HepG2 (cell line): ENCODE measurements around the gene RSPH1. TPM values are rescaled to one million over a fixed set of nuclear protein-coding genes. Genes with fewer than 3 reads are reported as not detected.

ENCODE experiments used
- ATAC-seq: fragments of 200-7000 bp; cut with Tn5 transposase; 3 replicates; pipeline ENCODE4 v1.9.1; 2020; ENCODE audit warnings: mild to moderate bottlenecking, moderate library complexity
- BruUV-seq: library from RNA; stranded (reverse); fragments of 400-500 nt; replicated peaks from 2 replicates; lab custom pipeline; 2021; lab: Mats Ljungman, UMichigan
- CTCF ChIA-PET: fragments of 300-600 bp; formaldehyde crosslinking; extraction: SDS; loops from one replicate; lab custom pipeline; 2021; ENCODE audit warnings: low total read pairs, inconsistent platforms, low intra/inter-chr PET ratio; lab: Yijun Ruan, JAX
- POLR2A ChIA-PET: fragments of 350-600 bp; sonication (Branson Sonifier 250); formaldehyde crosslinking; loops from one replicate; lab custom pipeline; 2020; ENCODE audit warnings: antibody characterized with exemption, inconsistent platforms; lab: Yijun Ruan, JAX
- DNase-seq: peaks from one replicate; pipeline ENCODE4 v3.0.0-alpha.2; 2015; ENCODE audit warnings: low spot score
- FAIRE-seq: peaks from 3 replicates; lab custom pipeline; 2011; peaks lifted over from hg19 to GRCh38; lab: Jason Lieb, UNC
- H2AFZ ChIP-seq: one replicate; pipeline ENCODE4 v1.6.1; 2011; ENCODE audit warnings: low read length, inconsistent platforms
- H3K27ac ChIP-seq: fragments of 300-600 bp; 3 replicates; pipeline ENCODE4 v1.8.0; 2011; ENCODE audit warnings: mixed run types, mild to moderate bottlenecking, mixed read lengths, low read length, inconsistent platforms; ENCODE audit not compliant: insufficient read depth; ENCODE audit errors: extremely low read length
- H3K27me3 ChIP-seq, 2 experiments: fragments of 200-600 bp in 1 of 2; 2 replicates in 1 of 2; 3 replicates in 1 of 2; pipeline versions ENCODE4 v1.6.0 to v1.8.0; 2011; ENCODE audit warnings: low read length in 2 of 2, mild to moderate bottlenecking in 2 of 2, moderate library complexity in 2 of 2, inconsistent platforms in 1 of 2; ENCODE audit not compliant: insufficient read depth in 2 of 2, control insufficient read depth in 1 of 2
- H3K36me3 ChIP-seq, 2 experiments: fragments of 200-600 bp in 1 of 2; replicated peaks in 1 of 2; 2 replicates in 1 of 2; 3 replicates in 1 of 2; pipeline versions ENCODE4 v1.5.1 to v1.8.0; 2011; ENCODE audit warnings: low read length in 2 of 2, inconsistent platforms in 1 of 2; ENCODE audit not compliant: insufficient read depth in 2 of 2, control insufficient read depth in 1 of 2
- H3K4me1 ChIP-seq: 2 replicates; pipeline ENCODE4 v1.5.1; 2012; ENCODE audit warnings: low read length, inconsistent platforms; ENCODE audit not compliant: insufficient read depth
- H3K4me2 ChIP-seq: 2 replicates; pipeline ENCODE4 v1.6.0; 2011; ENCODE audit warnings: low read depth, low read length, inconsistent platforms
- H3K4me3 ChIP-seq, 3 experiments: fragments of 200-600 bp in 1 of 3; sonication (generic), shearing (Covaris generic) in 1 of 3; replicated peaks in 1 of 3; 2 replicates each; pipeline ENCODE4 v1.5.1; 2011 to 2016; ENCODE audit warnings: low read length in 3 of 3, inconsistent platforms in 2 of 3, low read depth in 2 of 3, mild to moderate bottlenecking in 2 of 3, control low read depth in 1 of 3, mixed read lengths in 1 of 3; ENCODE audit not compliant: insufficient read depth in 1 of 3
- H3K79me2 ChIP-seq: one replicate; pipeline ENCODE4 v1.6.1; 2011; ENCODE audit warnings: low read length, inconsistent platforms; ENCODE audit not compliant: insufficient read depth
- H3K9ac ChIP-seq: 2 replicates; pipeline ENCODE4 v1.6.0; 2011; ENCODE audit warnings: mild to moderate bottlenecking, low read depth, low read length, inconsistent platforms; ENCODE audit not compliant: insufficient read depth
- H3K9me3 ChIP-seq: 2 replicates; pipeline ENCODE4 v1.5.1; 2012; ENCODE audit warnings: mild to moderate bottlenecking, low read length
- H4K20me1 ChIP-seq: 2 replicates; pipeline ENCODE4 v1.6.0; 2011; ENCODE audit warnings: inconsistent platforms, mild to moderate bottlenecking, low read length, moderate library complexity; ENCODE audit not compliant: insufficient read depth
- ARNTL ChIP-seq: sonication (generic); formaldehyde crosslinking; IDR thresholded peaks from 2 replicates; pipeline ENCODE4 v1.4.0; 2020; ENCODE audit warnings: mild to moderate bottlenecking, missing genetic modification reagents
- KDM2A ChIP-seq: sonication (generic); formaldehyde crosslinking; IDR thresholded peaks from 2 replicates; pipeline ENCODE4 v1.4.0; 2020; ENCODE audit warnings: low read depth, missing genetic modification reagents, borderline replicate concordance
- MTF1 ChIP-seq: sonication (generic); formaldehyde crosslinking; IDR thresholded peaks from 2 replicates; pipeline ENCODE4 v1.5.0; 2020; ENCODE audit warnings: missing genetic modification reagents
- NCOA1 ChIP-seq: sonication (generic); formaldehyde crosslinking; IDR thresholded peaks from 2 replicates; pipeline ENCODE4 v1.9.0; 2021; ENCODE audit warnings: missing genetic modification reagents
- SOX6 ChIP-seq, 2 experiments: fragments of 450-650 bp in 1 of 2; sonication (generic) in 1 of 2; formaldehyde crosslinking in 1 of 2; IDR thresholded peaks; 2 replicates each; pipeline versions ENCODE4 v1.4.0 to v1.6.1; 2017 to 2020; ENCODE audit warnings: antibody characterized with exemption in 1 of 2, mild to moderate bottlenecking in 1 of 2, missing genetic modification reagents in 1 of 2
- SRY ChIP-seq: sonication (generic); formaldehyde crosslinking; IDR thresholded peaks from 2 replicates; pipeline ENCODE4 v1.8.0; 2022; ENCODE audit warnings: mild to moderate bottlenecking, missing genetic modification reagents
- THAP11 ChIP-seq: IDR thresholded peaks from 2 replicates; pipeline ENCODE4 v1.6.1; 2016; ENCODE audit warnings: missing biosample characterization, missing genetic modification reagents
- ZGPAT ChIP-seq: IDR thresholded peaks from 2 replicates; pipeline ENCODE4 v1.6.1; 2016; ENCODE audit warnings: mild to moderate bottlenecking
- ZNF230 ChIP-seq: sonication (generic); formaldehyde crosslinking; IDR thresholded peaks from 2 replicates; pipeline ENCODE4 v1.4.0; 2020; ENCODE audit warnings: mild to moderate bottlenecking, missing genetic modification reagents
- WGBS: methylation state at CpG from one replicate; pipeline ENCODE4 v1.1.6; 2017; ENCODE audit warnings: low lambda C conversion rate; 5-methylcytosine and 5-hydroxymethylcytosine counted together
- in situ Hi-C: cut with HindIII; loops from 2 replicates; pipeline ENCODE4 v1.10.0; 2017; ENCODE audit warnings: low pct_unique_long_range_greater_than_20kb; ENCODE audit not compliant: extremely low pct_ligation_motif_present
- intact Hi-C: fragments of 100-400 bp; cut with micrococcal nuclease; formaldehyde crosslinking; loops from one replicate; pipeline ENCODE4 v1.10.0; 2022; ENCODE audit not compliant: unreplicated experiment
- polyA plus RNA-seq, 8 experiments: library from polyadenylated mRNA; depleted of rRNA in 3 of 8; stranded (reverse) in 7 of 8; unstranded in 1 of 8; fragments of >200 nt; fragmentation: Illumina TruSeq in 4 of 8; extraction: Trizol in 4 of 8; gene quantifications; 2 replicates each; pipeline versions ENCODE4 v1.2.1 to v1.2.3, GENCODE V29; 2011 to 2016; ENCODE audit warnings: low read depth in 4 of 8, missing spikeins in 1 of 8, mixed read lengths in 1 of 8; ENCODE audit not compliant: insufficient read depth in 1 of 8
- total RNA-seq, 5 experiments: library from RNA; depleted of rRNA; stranded (reverse); fragments of >200 nt; fragmentation: Illumina TruSeq; extraction: Trizol; gene quantifications; 2 replicates each; pipeline ENCODE4 v1.2.3, GENCODE V29; 2016; ENCODE audit warnings: low read depth in 1 of 5
- TF ChIP-seq, protein P1 (sequence below): IDR thresholded peaks from 2 replicates; pipeline ENCODE4 v1.6.1; 2016; ENCODE audit warnings: mild to moderate bottlenecking, missing biosample characterization, missing genetic modification reagents

RSPH1 gene
- total and polyA plus RNA-seq, 2 of the 13 experiments (the other 11 are each of a cell fraction or from before 2014, with no cell fraction given) = not detected

DNA sequence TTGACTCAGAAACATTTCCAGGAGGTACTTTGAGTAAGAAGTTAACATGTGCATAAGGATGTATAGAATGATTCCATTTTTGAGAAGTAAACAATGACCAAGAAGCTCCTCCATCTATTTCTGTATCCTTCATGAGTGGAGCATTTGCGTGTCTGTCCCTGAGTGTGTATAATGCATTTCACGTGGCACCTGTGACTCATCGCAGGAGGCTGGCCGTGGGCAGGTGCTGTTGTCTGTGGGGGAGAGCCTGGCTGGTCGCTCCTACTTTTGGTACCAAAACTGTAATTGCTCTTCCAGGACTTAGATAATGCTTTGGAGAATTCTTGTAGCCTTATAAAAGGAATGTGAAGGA is 34.1 kb upstream of the RSPH1 start (continued):
- TF ChIP-seq ZNF230 (CRISPR knock-in tag) = no peak

DNA sequence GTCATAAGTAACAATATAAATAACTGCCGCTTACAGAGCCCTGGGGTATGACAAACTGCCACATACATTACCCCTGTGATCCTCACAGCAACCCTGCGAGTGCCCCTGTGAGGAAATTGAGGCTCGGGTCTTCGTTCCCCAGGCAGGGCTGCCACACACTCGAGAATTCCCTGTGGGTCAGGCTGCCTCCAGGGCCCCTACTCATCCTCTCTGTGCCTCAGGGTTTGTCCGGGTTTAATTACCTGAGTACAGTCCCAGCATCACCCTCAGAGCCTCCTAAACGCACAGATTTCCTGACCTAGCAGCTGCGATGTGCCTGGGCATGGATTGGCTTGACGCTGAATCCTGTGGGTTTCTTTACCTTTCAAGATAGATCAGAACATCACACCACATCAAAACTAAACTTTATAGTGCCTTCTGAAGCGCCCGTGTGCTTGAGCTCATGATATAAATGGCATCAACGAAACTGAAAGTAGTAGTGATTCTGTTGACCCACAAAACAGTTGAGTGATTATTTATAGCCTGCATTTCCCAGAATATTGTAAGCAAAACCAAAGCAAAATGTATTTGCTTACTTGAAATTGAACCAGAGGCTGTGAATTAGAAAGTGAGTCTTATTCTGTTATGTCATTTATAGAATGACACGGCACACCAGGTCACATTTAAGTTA is 31.6 kb upstream of the RSPH1 start:
- no peaks in the 10 kb centered on the region for H3K9me3 ChIP-seq
- intact Hi-C loops = loop anchor here (5.0 kb wide), 1 partner anchor 45 kb away; no protein-coding TSS in a partner anchor
- no peaks in the 10 kb centered on the region for H4K20me1 ChIP-seq
- no peak for FAIRE-seq
- WGBS = 69% methylated on average over 12 of the region's 13 CpGs
- H3K79me2 ChIP-seq = no peaks in the 10 kb centered on the region
- H2AFZ ChIP-seq = no peak overlapping the region
- no peaks in the 10 kb centered on the region for H3K36me3 ChIP-seq
- CTCF ChIA-PET = no interaction called here
- H3K9ac ChIP-seq = no peak overlapping the region
- no TSS peak for BruUV-seq
- H3K27ac ChIP-seq = no peak overlapping the region
- peaks cover 40% of the 10 kb centered on the region for H3K4me1 ChIP-seq
- H3K4me2 ChIP-seq = no peak overlapping the region
- POLR2A ChIA-PET = no interaction called here
- no peak overlapping the region for H3K4me3 ChIP-seq
- no peak for DNase-seq
- ATAC-seq = no peak
- in situ Hi-C loops = no loop called here
- H3K27me3 ChIP-seq = peaks cover 0 to 4% of the 10 kb centered on the region in 2 experiments; a peak in 1 of 5 replicates
- TF ChIP-seq ZGPAT (CRISPR knock-in tag) (no peak), SRY (CRISPR knock-in tag) (no peak), SOX6 (IDR thresholded peaks at IDR 0.05) (no peak), SOX6 (CRISPR knock-in tag; IDR thresholded peaks at IDR 0.05) (no peak), THAP11 (no peak), MTF1 (CRISPR knock-in tag) (no peak), KDM2A (CRISPR knock-in tag) (no peak), ARNTL (no peak), NCOA1 (CRISPR knock-in tag) (no peak)
- TF ChIP-seq, protein P1, sequence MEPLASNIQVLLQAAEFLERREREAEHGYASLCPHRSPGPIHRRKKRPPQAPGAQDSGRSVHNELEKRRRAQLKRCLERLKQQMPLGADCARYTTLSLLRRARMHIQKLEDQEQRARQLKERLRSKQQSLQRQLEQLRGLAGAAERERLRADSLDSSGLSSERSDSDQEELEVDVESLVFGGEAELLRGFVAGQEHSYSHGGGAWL = no peak
